GM12878 (cell line): ENCODE results near the gene PLEKHF1. TPM values are rescaled to one million over a fixed set of nuclear protein-coding genes. Genes with fewer than 3 reads are reported as not detected.

ENCODE experiments used
- ATAC-seq: fragments of 200-7000 bp; cut with Tn5 transposase; 3 replicates; pipeline ENCODE4 v1.9.1; 2020; ENCODE audit warnings: mild to moderate bottlenecking, moderate library complexity
- BruUV-seq: library from RNA; stranded (reverse); fragments of 400-500 nt; replicated peaks from 2 replicates; lab custom pipeline; 2021; lab: Mats Ljungman, UMichigan
- CTCF ChIA-PET: fragments of 300-600 bp; sonication (Branson Sonifier 250); formaldehyde crosslinking; extraction: SDS; loops from one replicate; lab custom pipeline; 2021; ENCODE audit warnings: inconsistent platforms; lab: Yijun Ruan, JAX
- POLR2A ChIA-PET: fragments of 350-600 bp; formaldehyde crosslinking; extraction: SDS; loops from one replicate; lab custom pipeline; 2021; ENCODE audit warnings: inconsistent platforms; lab: Charles Lee
- RAD21 ChIA-PET: fragments of 300-600 bp; sonication (Branson Sonifier 250); formaldehyde crosslinking; loops from one replicate; lab custom pipeline; 2023; ENCODE audit warnings: antibody characterized with exemption; ENCODE audit not compliant: unreplicated experiment; lab: Charles Lee
- SMC1A ChIA-PET: fragments of 300-600 bp; sonication (Branson Sonifier 250); formaldehyde crosslinking; loops from one replicate; lab custom pipeline; 2023; ENCODE audit not compliant: unreplicated experiment, uncharacterized antibody; lab: Charles Lee
- DNase-seq: peaks from one replicate; pipeline ENCODE4 v3.0.0-alpha.2; 2011; ENCODE audit warnings: low read depth, low spot score
- FAIRE-seq: peaks from 3 replicates; lab custom pipeline; 2011; peaks lifted over from hg19 to GRCh38; lab: Jason Lieb, UNC
- H2AFZ ChIP-seq: 2 replicates; pipeline ENCODE4 v1.6.0; 2011; ENCODE audit warnings: low read depth, low read length, control low read depth; ENCODE audit not compliant: control insufficient read depth
- H3K27ac ChIP-seq: 2 replicates; pipeline ENCODE4 v1.5.1; 2011; ENCODE audit warnings: control low read depth; ENCODE audit not compliant: control insufficient read depth, insufficient read depth
- H3K27me3 ChIP-seq, 2 experiments: replicated peaks in 1 of 2; 2 replicates each; pipeline versions ENCODE4 v1.6.0 to v1.6.1; 2011; ENCODE audit warnings: low read length in 1 of 2; ENCODE audit not compliant: control insufficient read depth in 2 of 2, insufficient read depth in 2 of 2
- H3K36me3 ChIP-seq, 2 experiments: 2 replicates each; pipeline ENCODE4 v1.5.1; 2011; ENCODE audit warnings: low read length in 1 of 2; ENCODE audit not compliant: control insufficient read depth in 2 of 2, insufficient read depth in 2 of 2
- H3K4me1 ChIP-seq: 2 replicates; pipeline ENCODE4 v1.6.1; 2011; ENCODE audit warnings: mild to moderate bottlenecking, low read length, moderate library complexity, mixed read lengths; ENCODE audit not compliant: control insufficient read depth, insufficient read depth
- H3K4me2 ChIP-seq: 2 replicates; pipeline ENCODE4 v1.6.0; 2011; ENCODE audit warnings: control low read depth; ENCODE audit not compliant: control insufficient read depth, insufficient read depth
- H3K4me3 ChIP-seq: fragments of 200-600 bp; sonication (generic); 2 replicates; pipeline ENCODE4 v1.5.1; 2016
- H3K79me2 ChIP-seq: 2 replicates; pipeline ENCODE4 v1.6.0; 2011; ENCODE audit warnings: low read length; ENCODE audit not compliant: control insufficient read depth, insufficient read depth
- H3K9ac ChIP-seq: 2 replicates; pipeline ENCODE4 v1.8.0; 2011; ENCODE audit warnings: low read length, control low read depth, mixed read lengths; ENCODE audit not compliant: control insufficient read depth, insufficient read depth
- H3K9me3 ChIP-seq: replicated peaks from 3 replicates; pipeline ENCODE4 v1.5.1; 2011; ENCODE audit warnings: mild to moderate bottlenecking, low read length; ENCODE audit not compliant: control insufficient read depth, insufficient read depth
- H4K20me1 ChIP-seq: 2 replicates; pipeline ENCODE4 v1.6.0; 2011; ENCODE audit not compliant: control insufficient read depth, insufficient read depth
- BCL11A ChIP-seq: IDR thresholded peaks from 2 replicates; pipeline ENCODE4 v1.6.1; 2011; ENCODE audit warnings: low read depth, low read length
- BMI1 ChIP-seq: fragments of 450-650 bp; IDR thresholded peaks from 2 replicates; pipeline ENCODE4 v1.6.1; 2016; ENCODE audit warnings: mild to moderate bottlenecking, moderate library complexity, borderline replicate concordance
- CHD4 ChIP-seq: fragments of 200-600 bp; sonication (generic); IDR thresholded peaks from 2 replicates; pipeline ENCODE4 v1.6.1; 2016; ENCODE audit warnings: mild to moderate bottlenecking
- CREB1 ChIP-seq: IDR thresholded peaks from 2 replicates; pipeline ENCODE4 v1.6.1; 2012; ENCODE audit warnings: low read depth, mild to moderate bottlenecking, inconsistent platforms
- E2F8 ChIP-seq: fragments of 450-650 bp; IDR thresholded peaks from 2 replicates; pipeline ENCODE4 v1.6.1; 2018; ENCODE audit warnings: mild to moderate bottlenecking, low read depth, moderate library complexity; ENCODE audit not compliant: partially characterized antibody
- EED ChIP-seq: sonication (generic); IDR thresholded peaks from 2 replicates; pipeline ENCODE4 v1.6.1; 2016; ENCODE audit warnings: antibody characterized with exemption, low read depth
- EZH2 ChIP-seq: IDR thresholded peaks from 2 replicates; pipeline ENCODE4 v1.6.1; 2012; ENCODE audit warnings: low read depth, mild to moderate bottlenecking, control low read depth, inconsistent platforms, low read length, borderline replicate concordance; ENCODE audit not compliant: control insufficient read depth
- JUND ChIP-seq: IDR thresholded peaks from 2 replicates; pipeline ENCODE4 v1.6.1; 2012; ENCODE audit warnings: low read depth, mild to moderate bottlenecking, low read length, improper control_type of control experiment, moderate library complexity
- MEF2A ChIP-seq: IDR thresholded peaks from 2 replicates; pipeline ENCODE4 v1.6.1; 2011; ENCODE audit warnings: low read depth, mild to moderate bottlenecking, low read length, moderate library complexity; ENCODE audit not compliant: insufficient read depth
- PKNOX1 ChIP-seq: fragments of 450-650 bp; IDR thresholded peaks from 2 replicates; pipeline ENCODE4 v1.6.1; 2016; ENCODE audit warnings: mild to moderate bottlenecking
- RBBP5 ChIP-seq: fragments of 200-600 bp; sonication (generic); conservative IDR thresholded peaks from 2 replicates; pipeline ENCODE4 v1.6.1; 2016
- ZBTB11 ChIP-seq: fragments of 450-650 bp; formaldehyde crosslinking; IDR thresholded peaks from 2 replicates; pipeline ENCODE4 v1.5.0; 2022; ENCODE audit warnings: mild to moderate bottlenecking, missing genetic modification characterization
- ZBTB40 ChIP-seq: fragments of 450-650 bp; IDR thresholded peaks from 2 replicates; pipeline ENCODE4 v1.6.1; 2016; ENCODE audit warnings: mild to moderate bottlenecking, moderate library complexity, borderline replicate concordance
- ZNF24 ChIP-seq: fragments of 450-650 bp; IDR thresholded peaks from 2 replicates; pipeline ENCODE4 v1.6.1; 2017; ENCODE audit warnings: antibody characterized with exemption, mild to moderate bottlenecking
- WGBS: methylation state at CpG from one replicate; pipeline ENCODE4 v1.1.6; 2016; ENCODE audit warnings: low lambda C conversion rate; ENCODE audit not compliant: insufficient replicate concordance, insufficient coverage; ENCODE audit errors: missing lambda C conversion rate; 5-methylcytosine and 5-hydroxymethylcytosine counted together
- in situ Hi-C: fragments of 300-500 bp; cut with MboI; formaldehyde crosslinking; loops from 9 replicates; pipeline ENCODE4 v1.14.3; 2018; ENCODE audit warnings: mixed read lengths
- intact Hi-C: fragments of 100-400 bp; cut with micrococcal nuclease; formaldehyde crosslinking; loops from one replicate; pipeline ENCODE4 v1.14.2; 2022; ENCODE audit not compliant: unreplicated experiment
- polyA plus RNA-seq, 11 experiments: library from polyadenylated mRNA; depleted of rRNA in 4 of 11; unstranded in 6 of 11; stranded (reverse) in 5 of 11; fragments of >200 nt; fragmentation: Nextera tagmentation in 4 of 11; fragmentation: Illumina TruSeq in 1 of 11; extraction: Ambion mirVana in 4 of 11; extraction: Trizol in 1 of 11; gene quantifications; 1 replicate in 1 of 11; 2 replicates in 10 of 11; pipeline versions ENCODE4 v1.2.1 to v1.2.3, GENCODE V29; 2011 to 2016; ENCODE audit warnings: inconsistent platforms in 2 of 11, missing spikeins in 2 of 11, low read depth in 1 of 11
- total RNA-seq, 4 experiments: library from RNA; depleted of rRNA in 3 of 4; stranded (reverse); fragments of >200 nt in 3 of 4; fragmentation: Illumina TruSeq in 1 of 4; extraction: Trizol in 1 of 4; gene quantifications; 2 replicates each; pipeline versions ENCODE4 v1.2.1 to v1.2.3, GENCODE V29; 2013 to 2021

The PLEKHF1 gene
- total and polyA plus RNA-seq, 10 of the 15 experiments (the other 5 are each of a cell fraction or from before 2014, with no cell fraction given) = 0.10 to 20.3 (median 15.3) TPM

- DNase-seq (no peak), ATAC-seq (no peak), FAIRE-seq (no peak)
- H3K27me3 ChIP-seq = no peaks in the 10 kb centered on the region
- H3K4me2 ChIP-seq = no peak overlapping the region
- no peak overlapping the region for H3K4me3 ChIP-seq
- WGBS = 81% methylated on average over 12 of the region's 12 CpGs
- BruUV-seq = no TSS peak
- H2AFZ ChIP-seq = no peak overlapping the region
- H3K79me2 ChIP-seq = no peaks in the 10 kb centered on the region
- SMC1A ChIA-PET = interaction anchor here (0.6 kb wide), 1 partner anchor 152 kb away, joined by 3 read pairs; no protein-coding TSS in a partner anchor
- no peaks in the 10 kb centered on the region for H3K36me3 ChIP-seq
- intact Hi-C loops = no loop called here
- POLR2A ChIA-PET = interaction anchor here (0.7 kb wide), 1 partner anchor 19 kb away, joined by 4 read pairs; no protein-coding TSS in a partner anchor
- RAD21 ChIA-PET = no interaction called here
- CTCF ChIA-PET = no interaction called here
- H3K27ac ChIP-seq = no peak overlapping the region
- no peaks in the 10 kb centered on the region for H3K4me1 ChIP-seq
- no peaks in the 10 kb centered on the region for H4K20me1 ChIP-seq
- no peak overlapping the region for H3K9ac ChIP-seq
- no peaks in the 10 kb centered on the region for H3K9me3 ChIP-seq
- in situ Hi-C loops = no loop called here
- no peak for TF ChIP-seq BMI1
- TF ChIP-seq ZBTB40 = no peak
- no peak for TF ChIP-seq ZNF24
- TF ChIP-seq PKNOX1 = no peak
- TF ChIP-seq CHD4 = no peak
- TF ChIP-seq BCL11A = no peak
- no peak for TF ChIP-seq EZH2
- no peak for TF ChIP-seq CREB1
- TF ChIP-seq E2F8 = no peak
- TF ChIP-seq RBBP5 = no peak
- no peak for TF ChIP-seq ZBTB11 (CRISPR knock-in tag)
- no peak for TF ChIP-seq MEF2A
- TF ChIP-seq JUND = no peak
- no peak for TF ChIP-seq EED
These were observed 25.0 kb upstream of the PLEKHF1 start for GRCh38 chr19:29640231-29640630.
